Endothelial cell of umbilical vein (primary cell): Measurements from ENCODE around the gene SEC11C. TPM values are rescaled to one million over a fixed set of nuclear protein-coding genes. Genes with fewer than 3 reads are reported as not detected.

ENCODE experiments used
- BruUV-seq: library from RNA; stranded (reverse); fragments of 400-500 nt; replicated peaks from 2 replicates; lab custom pipeline; 2021; lab: Mats Ljungman, UMichigan
- CTCF ChIA-PET: fragments of 300-600, 350-600 bp; sonication (Branson Sonifier 250); formaldehyde crosslinking; loops from one replicate; lab custom pipeline; 2021; ENCODE audit warnings: antibody characterized with exemption, inconsistent platforms; lab: Charles Lee
- POLR2A ChIA-PET: fragments of 300-600, 350-600 bp; sonication (Branson Sonifier 250); formaldehyde crosslinking; loops from one replicate; lab custom pipeline; 2021; ENCODE audit warnings: antibody characterized with exemption, inconsistent platforms; lab: Charles Lee
- DNase-seq: peaks from one replicate; pipeline ENCODE4 v3.0.0-alpha.2; 2011; ENCODE audit warnings: low read depth, low spot score
- FAIRE-seq: peaks from 2 replicates; lab custom pipeline; 2011; peaks lifted over from hg19 to GRCh38; lab: Jason Lieb, UNC
- H2AFZ ChIP-seq: 2 replicates; pipeline ENCODE4 v1.6.0; 2012; ENCODE audit warnings: low read depth, low read length, control low read depth, inconsistent platforms
- H3K27ac ChIP-seq: 2 replicates; pipeline ENCODE4 v1.5.1; 2011; ENCODE audit warnings: low read depth, mild to moderate bottlenecking, control low read depth, low read length, moderate library complexity; ENCODE audit not compliant: insufficient read depth
- H3K27me3 ChIP-seq, 2 experiments: 2 replicates each; pipeline versions ENCODE4 v1.6.0 to v1.6.1; 2011; ENCODE audit warnings: low read length in 2 of 2, mixed read lengths in 1 of 2; ENCODE audit not compliant: control insufficient read depth in 2 of 2, insufficient read depth in 2 of 2
- H3K36me3 ChIP-seq, 2 experiments: 2 replicates in 1 of 2; 3 replicates in 1 of 2; pipeline ENCODE4 v1.5.1; 2011; ENCODE audit warnings: low read length in 2 of 2, mild to moderate bottlenecking in 1 of 2, moderate library complexity in 1 of 2; ENCODE audit not compliant: control insufficient read depth in 2 of 2, insufficient read depth in 2 of 2; ENCODE audit errors: extremely low read depth in 1 of 2
- H3K4me1 ChIP-seq: 3 replicates; pipeline ENCODE4 v1.5.1; 2011; ENCODE audit warnings: mild to moderate bottlenecking, low read length; ENCODE audit not compliant: control insufficient read depth, insufficient read depth; ENCODE audit errors: extremely low read depth
- H3K4me2 ChIP-seq: 2 replicates; pipeline ENCODE4 v1.6.1; 2011; ENCODE audit warnings: low read length, control low read depth, mixed read lengths; ENCODE audit not compliant: insufficient read depth
- H3K4me3 ChIP-seq, 3 experiments: fragments of 200-600 bp in 1 of 3; sonication (generic), shearing (Covaris generic) in 1 of 3; replicated peaks in 1 of 3; 2 replicates each; pipeline ENCODE4 v1.5.1; 2011 to 2016; ENCODE audit warnings: control low read depth in 3 of 3, low read length in 3 of 3, mild to moderate bottlenecking in 2 of 3, inconsistent platforms in 1 of 3, low read depth in 1 of 3, moderate library complexity in 1 of 3; ENCODE audit not compliant: insufficient read depth in 1 of 3
- H3K79me2 ChIP-seq: 2 replicates; pipeline ENCODE4 v1.6.0; 2012; ENCODE audit warnings: low read length, inconsistent platforms; ENCODE audit not compliant: control insufficient read depth, insufficient read depth
- H3K9ac ChIP-seq: replicated peaks from 2 replicates; pipeline ENCODE3; 2011; ENCODE audit warnings: low read length, control low read depth; ENCODE audit not compliant: insufficient read depth; ENCODE audit errors: extremely low read depth
- H3K9me1 ChIP-seq: replicated peaks from 3 replicates; pipeline ENCODE4 v1.6.0; 2011; ENCODE audit warnings: mild to moderate bottlenecking, low read length; ENCODE audit not compliant: control insufficient read depth, insufficient read depth; ENCODE audit errors: extremely low read depth
- H3K9me3 ChIP-seq: replicated peaks from 2 replicates; pipeline ENCODE4 v1.5.1; 2012; ENCODE audit warnings: low read length, inconsistent platforms; ENCODE audit not compliant: control insufficient read depth, insufficient read depth
- H4K20me1 ChIP-seq: replicated peaks from 2 replicates; pipeline ENCODE3; 2011; ENCODE audit warnings: mild to moderate bottlenecking, low read length; ENCODE audit not compliant: control insufficient read depth, insufficient read depth; ENCODE audit errors: extremely low read depth
- EZH2 ChIP-seq: IDR thresholded peaks from 2 replicates; pipeline ENCODE4 v1.6.1; 2012; ENCODE audit warnings: borderline replicate concordance, low read depth, mild to moderate bottlenecking, moderate library complexity, low read length, inconsistent platforms; ENCODE audit not compliant: severe bottlenecking
- FOS ChIP-seq: IDR thresholded peaks from 2 replicates; pipeline ENCODE4 v1.6.1; 2011; ENCODE audit warnings: mild to moderate bottlenecking, low read length, moderate library complexity, borderline replicate concordance; ENCODE audit not compliant: insufficient read depth
- GATA2 ChIP-seq: IDR thresholded peaks from 2 replicates; pipeline ENCODE4 v1.7.0; 2011; ENCODE audit warnings: low read depth, mild to moderate bottlenecking, moderate library complexity, mixed read lengths, low read length; ENCODE audit not compliant: insufficient read length, insufficient read depth
- JUN ChIP-seq: IDR thresholded peaks from 2 replicates; pipeline ENCODE4 v1.6.1; 2011; ENCODE audit warnings: borderline replicate concordance, low read depth; ENCODE audit not compliant: insufficient read length, insufficient read depth
- MYC ChIP-seq: IDR thresholded peaks from one replicate; pipeline ENCODE4 v1.6.1; 2011; ENCODE audit warnings: mild to moderate bottlenecking, low read depth, low read length
- POLR2AphosphoS5 ChIP-seq: IDR thresholded peaks from 2 replicates; pipeline ENCODE4 v1.6.1; 2012; ENCODE audit warnings: low read depth, mild to moderate bottlenecking, control low read depth, low read length, moderate library complexity; ENCODE audit not compliant: insufficient read depth
- dilution Hi-C: fragments of 300-500 bp; cut with MboI; formaldehyde crosslinking; loops from one replicate; pipeline ENCODE4 v1.15.0; 2019; ENCODE audit warnings: low sequenced_read_pairs; ENCODE audit not compliant: extremely low pct_ligation_motif_present
- intact Hi-C: fragments of 100-400 bp; cut with micrococcal nuclease; formaldehyde crosslinking; loops from one replicate; pipeline ENCODE4 v1.10.0; 2022
- polyA plus RNA-seq, 4 experiments: library from polyadenylated mRNA; depleted of rRNA in 3 of 4; stranded (reverse) in 3 of 4; unstranded in 1 of 4; fragments of >200 nt; gene quantifications; 2 replicates each; pipeline versions ENCODE4 v1.2.1 to v1.2.3, GENCODE V29; 2011 to 2012; ENCODE audit warnings: missing spikeins in 1 of 4
- total RNA-seq: library from RNA; stranded (reverse); gene quantifications from 2 replicates; pipeline ENCODE4 v1.2.3, GENCODE V29; 2021
- TF ChIP-seq, protein P1 (sequence below): IDR thresholded peaks from 2 replicates; pipeline ENCODE4 v1.6.1; 2011; ENCODE audit not compliant: insufficient read depth, insufficient read length
- TF ChIP-seq, protein P2 (sequence below), 2 donors: IDR thresholded peaks; 1 replicate in 1 of 2; 2 replicates in 1 of 2; pipeline ENCODE4 v1.5.1; 2011; ENCODE audit warnings: low read length in 2 of 2, mild to moderate bottlenecking in 2 of 2, moderate library complexity in 2 of 2, control low read depth in 1 of 2, inconsistent platforms in 1 of 2, low read depth in 1 of 2; ENCODE audit not compliant: insufficient read depth in 1 of 2; ENCODE audit errors: extremely low read depth in 1 of 2

SEC11C gene
- total and polyA plus RNA-seq, 2 donors (not counting 3 experiments of a cell fraction or from before 2014, with no cell fraction given): 16.3 to 29.8 TPM

DNA sequence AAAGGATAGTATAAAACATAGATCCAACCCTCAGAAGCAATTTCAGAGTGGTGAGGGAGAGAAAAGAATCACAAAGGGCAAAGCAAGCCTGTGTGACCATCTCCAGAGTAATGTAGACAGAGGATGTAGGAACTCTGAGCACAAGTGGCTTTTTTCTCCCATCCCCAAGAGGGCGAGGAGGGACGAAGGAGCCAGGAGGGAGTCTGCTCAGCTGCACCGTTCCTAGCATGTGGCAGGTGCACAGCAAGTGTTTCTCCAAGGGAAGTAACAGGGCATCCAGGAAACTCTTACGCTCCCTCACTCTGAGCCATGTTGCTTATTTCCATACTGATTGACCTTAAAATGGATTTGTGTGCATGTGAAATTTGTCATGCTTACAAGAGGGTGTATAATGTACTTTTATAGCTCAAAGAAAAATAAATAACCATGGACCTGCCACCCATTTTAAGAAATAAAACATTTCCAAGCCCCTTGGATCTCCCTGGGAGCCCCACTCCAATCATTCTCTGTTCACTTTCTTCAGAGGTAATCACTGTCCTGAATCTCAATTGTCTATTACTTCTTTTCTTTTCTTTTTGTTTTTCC, 37.8 kb upstream of the SEC11C start:
- intact Hi-C loops (no loop called here), dilution Hi-C loops (no loop called here)
- Histone ChIP-seq H3K9me3 (no peaks in the 10 kb centered on the region), H3K4me3 (no peak overlapping the region), H2AFZ (no peak overlapping the region), H4K20me1 (no peaks in the 10 kb centered on the region), H3K27ac (no peak overlapping the region), H3K9ac (no peak overlapping the region), H3K27me3 (peaks cover 6 to 8% of the 10 kb centered on the region in 2 experiments), H3K9me1 (no peaks in the 10 kb centered on the region), H3K4me2 (no peak overlapping the region), H3K36me3 (no peaks in the 10 kb centered on the region), H3K79me2 (no peaks in the 10 kb centered on the region), H3K4me1 (no peaks in the 10 kb centered on the region)
- POLR2A ChIA-PET: no interaction called here
- BruUV-seq: no TSS peak
- FAIRE-seq (no peak), DNase-seq (no peak)
- TF ChIP-seq JUN (no peak), EZH2 (no peak), FOS (no peak)
- TF ChIP-seq, protein P1, sequence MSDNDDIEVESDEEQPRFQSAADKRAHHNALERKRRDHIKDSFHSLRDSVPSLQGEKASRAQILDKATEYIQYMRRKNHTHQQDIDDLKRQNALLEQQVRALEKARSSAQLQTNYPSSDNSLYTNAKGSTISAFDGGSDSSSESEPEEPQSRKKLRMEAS: no peak
- CTCF ChIA-PET: no interaction called here

DNA sequence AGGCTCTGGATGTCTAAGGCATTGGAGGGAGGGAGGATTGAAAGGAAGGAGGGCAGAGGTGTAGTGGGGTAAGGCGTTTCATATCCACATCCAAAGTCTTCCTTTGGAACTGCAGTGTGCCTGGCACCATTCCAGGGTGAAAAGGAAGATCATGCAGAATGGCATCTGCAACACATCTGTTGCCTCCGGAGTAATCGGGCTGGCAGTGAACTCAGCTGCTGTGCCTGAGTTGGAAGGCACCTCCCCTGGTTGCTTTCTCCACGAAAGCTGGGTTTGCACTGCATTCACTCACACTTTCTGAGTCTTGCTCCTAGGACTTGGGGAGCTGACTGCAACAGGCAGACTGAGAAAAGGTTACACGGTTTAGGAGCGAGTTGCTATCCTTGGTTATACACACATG, 30.3 kb upstream of the SEC11C start:
- FAIRE-seq (no peak), DNase-seq (no peak)
- H3K4me2 ChIP-seq: no peak overlapping the region
- H3K27me3 ChIP-seq: peaks cover 7 to 11% of the 10 kb centered on the region in 2 experiments
- no peak overlapping the region for H3K27ac ChIP-seq
- H3K79me2 ChIP-seq: no peaks in the 10 kb centered on the region
- no peaks in the 10 kb centered on the region for H3K36me3 ChIP-seq
- BruUV-seq: no TSS peak
- no peak for TF ChIP-seq GATA2
- TF ChIP-seq JUN: no peak
- TF ChIP-seq EZH2: no peak
- TF ChIP-seq, protein P2, sequence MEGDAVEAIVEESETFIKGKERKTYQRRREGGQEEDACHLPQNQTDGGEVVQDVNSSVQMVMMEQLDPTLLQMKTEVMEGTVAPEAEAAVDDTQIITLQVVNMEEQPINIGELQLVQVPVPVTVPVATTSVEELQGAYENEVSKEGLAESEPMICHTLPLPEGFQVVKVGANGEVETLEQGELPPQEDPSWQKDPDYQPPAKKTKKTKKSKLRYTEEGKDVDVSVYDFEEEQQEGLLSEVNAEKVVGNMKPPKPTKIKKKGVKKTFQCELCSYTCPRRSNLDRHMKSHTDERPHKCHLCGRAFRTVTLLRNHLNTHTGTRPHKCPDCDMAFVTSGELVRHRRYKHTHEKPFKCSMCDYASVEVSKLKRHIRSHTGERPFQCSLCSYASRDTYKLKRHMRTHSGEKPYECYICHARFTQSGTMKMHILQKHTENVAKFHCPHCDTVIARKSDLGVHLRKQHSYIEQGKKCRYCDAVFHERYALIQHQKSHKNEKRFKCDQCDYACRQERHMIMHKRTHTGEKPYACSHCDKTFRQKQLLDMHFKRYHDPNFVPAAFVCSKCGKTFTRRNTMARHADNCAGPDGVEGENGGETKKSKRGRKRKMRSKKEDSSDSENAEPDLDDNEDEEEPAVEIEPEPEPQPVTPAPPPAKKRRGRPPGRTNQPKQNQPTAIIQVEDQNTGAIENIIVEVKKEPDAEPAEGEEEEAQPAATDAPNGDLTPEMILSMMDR (IDR thresholded peaks at IDR 0.05; ENCODE audit: extremely low read depth in 1 of 2, insufficient read depth in 1 of 2, low read depth in 1 of 2, low read length in 2 of 2): no peak
- no peak for TF ChIP-seq POLR2AphosphoS5
- TF ChIP-seq, protein P1: no peak
- no peak for TF ChIP-seq MYC
- no peak overlapping the region for H3K4me3 ChIP-seq
- H3K9me3 ChIP-seq: no peaks in the 10 kb centered on the region
- dilution Hi-C loops: no loop called here
- H3K9ac ChIP-seq: no peak overlapping the region
- no peaks in the 10 kb centered on the region for H3K9me1 ChIP-seq
- ChIA-PET CTCF (no interaction called here), POLR2A (no interaction called here)
- H2AFZ ChIP-seq: no peak overlapping the region
- intact Hi-C loops: no loop called here
- no peaks in the 10 kb centered on the region for H4K20me1 ChIP-seq
- no peaks in the 10 kb centered on the region for H3K4me1 ChIP-seq
